ENCODE data around the gene EPHA1. TPM values are rescaled to one million over a fixed set of nuclear protein-coding genes. Genes with fewer than 3 reads are reported as not detected.

EPHA1 gene
- total and polyA plus RNA-seq, 2 donors (not counting 3 experiments of a cell fraction or from before 2014, with no cell fraction given): 0.07 TPM; not detected in 1

GRCh38 chr7:143351060-143351459, 57.6 kb downstream of the EPHA1 start:
- H3K4me1 ChIP-seq (ENCODE audit: control insufficient read depth, extremely low read depth, insufficient read depth, low read length): no peaks in the 10 kb centered on the region
- H3K36me3 ChIP-seq (ENCODE audit: control insufficient read depth in 2 of 2, extremely low read depth in 1 of 2, insufficient read depth in 2 of 2, low read length in 2 of 2): no peaks in the 10 kb centered on the region
- dilution Hi-C loops (cut with MboI; ENCODE audit: extremely low pct_ligation_motif_present, low sequenced_read_pairs) (no loop called here), intact Hi-C loops (cut with micrococcal nuclease) (no loop called here)
- POLR2A ChIA-PET: no interaction called here
- H3K9me1 ChIP-seq (replicated peaks; ENCODE audit: control insufficient read depth, extremely low read depth, insufficient read depth, low read length): no peaks in the 10 kb centered on the region
- no peak overlapping the region for H3K4me3 ChIP-seq (replicated peaks in 1 of 3; ENCODE audit: insufficient read depth in 1 of 3, low read depth in 1 of 3, low read length in 3 of 3)
- no peak for DNase-seq (ENCODE audit: low read depth, low spot score)
- no peaks in the 10 kb centered on the region for H4K20me1 ChIP-seq (replicated peaks; ENCODE audit: control insufficient read depth, extremely low read depth, insufficient read depth, low read length)
- no peak overlapping the region for H2AFZ ChIP-seq (ENCODE audit: low read depth, low read length)
- no peak overlapping the region for H3K4me2 ChIP-seq (ENCODE audit: insufficient read depth, low read length)
- no peaks in the 10 kb centered on the region for H3K79me2 ChIP-seq (ENCODE audit: control insufficient read depth, insufficient read depth, low read length)
- no peak for FAIRE-seq
- CTCF ChIA-PET: interaction anchor here (1.0 kb wide), 1 partner anchor 14 kb away, joined by 3 read pairs; no protein-coding TSS in a partner anchor
- no peak overlapping the region for H3K27ac ChIP-seq (ENCODE audit: insufficient read depth, low read depth, low read length)
- TF ChIP-seq POLR2AphosphoS5 (IDR thresholded peaks at IDR 0.05; ENCODE audit: insufficient read depth, low read depth, low read length): no peak
- no peak for TF ChIP-seq CTCF (IDR thresholded peaks at IDR 0.05; ENCODE audit: extremely low read depth in 1 of 2, insufficient read depth in 1 of 2, low read depth in 1 of 2, low read length in 2 of 2)
- TF ChIP-seq MAX (IDR thresholded peaks at IDR 0.05; ENCODE audit: insufficient read depth, insufficient read length): no peak
- no peak for TF ChIP-seq JUN (IDR thresholded peaks at IDR 0.05; ENCODE audit: borderline replicate concordance, insufficient read depth, insufficient read length, low read depth)
- no peak for TF ChIP-seq GATA2 (IDR thresholded peaks at IDR 0.05; ENCODE audit: insufficient read depth, insufficient read length, low read depth, low read length)
- H3K9ac ChIP-seq (replicated peaks; ENCODE audit: extremely low read depth, insufficient read depth, low read length): no peak overlapping the region
- BruUV-seq (replicated peaks): no TSS peak
- H3K9me3 ChIP-seq (replicated peaks; ENCODE audit: control insufficient read depth, insufficient read depth, low read length): no peaks in the 10 kb centered on the region
- H3K27me3 ChIP-seq (ENCODE audit: control insufficient read depth in 2 of 2, insufficient read depth in 2 of 2, low read length in 2 of 2): peaks cover 15 to 24% of the 10 kb centered on the region in 2 experiments

GRCh38 chr7:143347950-143348349, 60.7 kb downstream of the EPHA1 start:
- TF ChIP-seq MAX (IDR thresholded peaks at IDR 0.05; ENCODE audit: insufficient read depth, insufficient read length) (no peak), POLR2AphosphoS5 (IDR thresholded peaks at IDR 0.05; ENCODE audit: insufficient read depth, low read depth, low read length) (no peak), GATA2 (IDR thresholded peaks at IDR 0.05; ENCODE audit: insufficient read depth, insufficient read length, low read depth, low read length) (no peak), JUN (IDR thresholded peaks at IDR 0.05; ENCODE audit: borderline replicate concordance, insufficient read depth, insufficient read length, low read depth) (no peak), EZH2 (IDR thresholded peaks at IDR 0.05; ENCODE audit: borderline replicate concordance, low read depth, low read length, severe bottlenecking) (no peak), FOS (IDR thresholded peaks at IDR 0.05; ENCODE audit: borderline replicate concordance, insufficient read depth, low read length) (no peak), CTCF (IDR thresholded peaks at IDR 0.05; ENCODE audit: extremely low read depth in 1 of 2, insufficient read depth in 1 of 2, low read depth in 1 of 2, low read length in 2 of 2) (no peak), POLR2A (IDR thresholded peaks at IDR 0.05; ENCODE audit: low read depth, low read length) (no peak), MYC (IDR thresholded peaks at IDR 0.05; ENCODE audit: low read depth, low read length) (no peak)
- no peaks in the 10 kb centered on the region for H4K20me1 ChIP-seq (replicated peaks; ENCODE audit: control insufficient read depth, extremely low read depth, insufficient read depth, low read length)
- FAIRE-seq (no peak), DNase-seq (ENCODE audit: low read depth, low spot score) (no peak)
- H3K4me2 ChIP-seq (ENCODE audit: insufficient read depth, low read length): no peak overlapping the region
- H3K9me1 ChIP-seq (replicated peaks; ENCODE audit: control insufficient read depth, extremely low read depth, insufficient read depth, low read length): no peaks in the 10 kb centered on the region
- intact Hi-C loops (cut with micrococcal nuclease) (no loop called here), dilution Hi-C loops (cut with MboI; ENCODE audit: extremely low pct_ligation_motif_present, low sequenced_read_pairs) (no loop called here)
- peaks cover 4% of the 10 kb centered on the region for H3K4me1 ChIP-seq (ENCODE audit: control insufficient read depth, extremely low read depth, insufficient read depth, low read length)
- no peak overlapping the region for H3K27ac ChIP-seq (ENCODE audit: insufficient read depth, low read depth, low read length)
- no peak overlapping the region for H3K9ac ChIP-seq (replicated peaks; ENCODE audit: extremely low read depth, insufficient read depth, low read length)
- ChIA-PET POLR2A (no interaction called here), CTCF (interaction anchor here (0.6 to 1.7 kb wide), 4 partner anchors 12 to 133 kb away, joined by 3 to 4 read pairs (median 3); no protein-coding TSS in a partner anchor)
- no peaks in the 10 kb centered on the region for H3K79me2 ChIP-seq (ENCODE audit: control insufficient read depth, insufficient read depth, low read length)
- H2AFZ ChIP-seq (ENCODE audit: low read depth, low read length): no peak overlapping the region
- H3K4me3 ChIP-seq (replicated peaks in 1 of 3; ENCODE audit: insufficient read depth in 1 of 3, low read depth in 1 of 3, low read length in 3 of 3): no peak overlapping the region
- no peaks in the 10 kb centered on the region for H3K9me3 ChIP-seq (replicated peaks; ENCODE audit: control insufficient read depth, insufficient read depth, low read length)
- BruUV-seq (replicated peaks): no TSS peak
- no peaks in the 10 kb centered on the region for H3K36me3 ChIP-seq (ENCODE audit: control insufficient read depth in 2 of 2, extremely low read depth in 1 of 2, insufficient read depth in 2 of 2, low read length in 2 of 2)
- H3K27me3 ChIP-seq (ENCODE audit: control insufficient read depth in 2 of 2, insufficient read depth in 2 of 2, low read length in 2 of 2): peaks cover 20 to 24% of the 10 kb centered on the region in 2 experiments

Measured in endothelial cell of umbilical vein (primary cell).